AG04449 (cell line): ENCODE data around the gene IRF2BP2.

Experiments
- CTCF ChIA-PET: fragments of 350-600 bp; formaldehyde crosslinking; extraction: SDS; loops from one replicate; lab custom pipeline; 2021; ENCODE audit warnings: antibody characterized with exemption; lab: Yijun Ruan, JAX
- POLR2A ChIA-PET: fragments of 400-600, 350-600 bp; formaldehyde crosslinking; extraction: SDS; loops from one replicate; lab custom pipeline; 2020; ENCODE audit warnings: antibody characterized with exemption, inconsistent platforms; lab: Yijun Ruan, JAX
- DNase-seq: peaks from one replicate; pipeline ENCODE4 v3.0.0-alpha.2; 2010; ENCODE audit warnings: low read depth, low spot score
- H3K4me3 ChIP-seq: 2 replicates; pipeline ENCODE4 v1.5.1; 2011; ENCODE audit warnings: low read depth, mild to moderate bottlenecking, control low read depth, low read length
- CTCF ChIP-seq: IDR thresholded peaks from one replicate; pipeline ENCODE4 v1.5.1; 2011; ENCODE audit warnings: mild to moderate bottlenecking, moderate library complexity, low read length, control low read depth, inconsistent platforms; ENCODE audit not compliant: insufficient read depth; ENCODE audit errors: missing control alignments

Gene IRF2BP2

GRCh38 chr1:234645474-234645953, 35.5 kb upstream of the IRF2BP2 start:
- POLR2A ChIA-PET, result no interaction called here
- H3K4me3 ChIP-seq, result no peak overlapping the region
- DNase-seq, result no peak
- TF ChIP-seq CTCF, result no peak
- CTCF ChIA-PET, result interaction anchor here (0.9 to 1.3 kb wide), 3 partner anchors 10 to 159 kb away, joined by 3 to 4 read pairs (median 3); no protein-coding TSS in a partner anchor

- ChIA-PET CTCF (interaction anchor here (1.4 kb wide), 1 partner anchor 13 kb away, joined by 6 read pairs; no protein-coding TSS in a partner anchor), POLR2A (no interaction called here)
- DNase-seq, result no peak
- no peak overlapping the region for H3K4me3 ChIP-seq
- no peak for TF ChIP-seq CTCF
These were observed 35.0 kb upstream of the IRF2BP2 start for GRCh38 chr1:234644928-234645327.

GRCh38 chr1:234643850-234644134, 33.8 kb upstream of the IRF2BP2 start:
- DNase-seq, result no peak
- no peak for TF ChIP-seq CTCF
- CTCF ChIA-PET, result interaction anchor here (1.4 kb wide), 1 partner anchor 11 kb away, joined by 6 read pairs; no protein-coding TSS in a partner anchor
- POLR2A ChIA-PET, result interaction anchor here (1.0 kb wide), 1 partner anchor 33 kb away, joined by 3 read pairs; the partner anchor contains the start of gene IRF2BP2
- no peak overlapping the region for H3K4me3 ChIP-seq

- no peak for DNase-seq
- H3K4me3 ChIP-seq, result no peak overlapping the region
- POLR2A ChIA-PET, result interaction anchor here (1.0 kb wide), 1 partner anchor 33 kb away, joined by 3 read pairs; the partner anchor contains the start of gene IRF2BP2
- no peak for TF ChIP-seq CTCF
- CTCF ChIA-PET, result interaction anchor here (1.4 to 1.7 kb wide), 2 partner anchors 8 to 11 kb away, joined by 3 to 6 read pairs; no protein-coding TSS in a partner anchor
These were observed 33.3 kb upstream of the IRF2BP2 start for GRCh38 chr1:234643111-234643849.

- H3K4me3 ChIP-seq, result no peak overlapping the region
- ChIA-PET POLR2A (no interaction called here), CTCF (interaction anchor here (1.7 kb wide), 1 partner anchor 9 kb away, joined by 3 read pairs; no protein-coding TSS in a partner anchor)
- DNase-seq, result no peak
- no peak for TF ChIP-seq CTCF
These were observed 32.5 kb upstream of the IRF2BP2 start for GRCh38 chr1:234642428-234642827.

- ChIA-PET CTCF (no interaction called here), POLR2A (no interaction called here)
- TF ChIP-seq CTCF, result no peak
- no peak for DNase-seq
- H3K4me3 ChIP-seq, result no peak overlapping the region
These were observed 30.0 kb upstream of the IRF2BP2 start for GRCh38 chr1:234639961-234640360.
